ENCODE measurements around the gene PBX2. TPM values are rescaled to one million over a fixed set of nuclear protein-coding genes. Genes with fewer than 3 reads are reported as not detected.

PBX2 gene
- total RNA-seq, 4 donors from 2014 or later: 49.2 to 63.9 (median 55.8) TPM

DNA sequence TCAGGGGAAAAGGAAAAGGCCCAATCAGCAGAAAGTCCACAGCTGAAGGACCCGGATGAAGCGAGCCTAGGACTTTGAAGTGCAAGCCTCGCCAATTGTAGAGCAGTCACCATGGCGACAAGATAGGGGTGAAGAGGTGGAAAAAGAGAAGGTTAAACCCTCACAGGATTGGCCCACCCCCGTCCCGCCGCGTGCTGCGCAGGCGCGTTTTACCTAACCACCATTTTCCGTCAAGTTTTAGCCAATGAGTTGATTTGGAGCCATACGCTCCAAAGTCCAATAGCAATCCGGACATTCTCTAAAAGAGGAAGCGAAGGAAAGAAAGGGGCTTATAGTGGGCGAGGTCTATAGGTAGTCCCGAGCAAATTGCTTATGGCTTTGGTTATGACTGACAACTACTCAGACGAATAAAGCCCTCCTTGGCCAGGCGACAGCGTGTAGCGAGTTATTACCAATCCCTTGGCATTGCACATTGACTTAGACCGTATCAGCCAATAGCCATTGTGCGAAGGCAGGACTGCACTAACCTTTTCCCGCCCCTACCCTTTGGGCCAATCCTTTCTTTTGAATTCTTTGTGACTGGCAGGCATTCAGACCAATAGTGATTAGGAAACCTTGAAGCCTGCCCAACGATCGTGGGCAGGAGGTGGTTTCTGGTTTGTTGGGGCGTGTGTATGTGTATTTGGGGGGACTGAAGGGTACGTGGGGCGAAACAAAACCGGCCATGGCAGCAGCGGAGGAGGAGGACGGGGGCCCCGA is 12.0 kb downstream of the PBX2 start, which contains the start of gene RNF5:
TSS of gene RNF5 (plus strand) at position 618 of the 759 bp plus-strand sequence. CDS start at position 725, 107 bp downstream.
- peak; percentile 99 for DNase-seq (ENCODE audit: low spot score in 2 of 2)
- no peak for TF ChIP-seq POLR2A (IDR thresholded peaks at IDR 0.05)
- TF ChIP-seq, protein P1, sequence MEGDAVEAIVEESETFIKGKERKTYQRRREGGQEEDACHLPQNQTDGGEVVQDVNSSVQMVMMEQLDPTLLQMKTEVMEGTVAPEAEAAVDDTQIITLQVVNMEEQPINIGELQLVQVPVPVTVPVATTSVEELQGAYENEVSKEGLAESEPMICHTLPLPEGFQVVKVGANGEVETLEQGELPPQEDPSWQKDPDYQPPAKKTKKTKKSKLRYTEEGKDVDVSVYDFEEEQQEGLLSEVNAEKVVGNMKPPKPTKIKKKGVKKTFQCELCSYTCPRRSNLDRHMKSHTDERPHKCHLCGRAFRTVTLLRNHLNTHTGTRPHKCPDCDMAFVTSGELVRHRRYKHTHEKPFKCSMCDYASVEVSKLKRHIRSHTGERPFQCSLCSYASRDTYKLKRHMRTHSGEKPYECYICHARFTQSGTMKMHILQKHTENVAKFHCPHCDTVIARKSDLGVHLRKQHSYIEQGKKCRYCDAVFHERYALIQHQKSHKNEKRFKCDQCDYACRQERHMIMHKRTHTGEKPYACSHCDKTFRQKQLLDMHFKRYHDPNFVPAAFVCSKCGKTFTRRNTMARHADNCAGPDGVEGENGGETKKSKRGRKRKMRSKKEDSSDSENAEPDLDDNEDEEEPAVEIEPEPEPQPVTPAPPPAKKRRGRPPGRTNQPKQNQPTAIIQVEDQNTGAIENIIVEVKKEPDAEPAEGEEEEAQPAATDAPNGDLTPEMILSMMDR (IDR thresholded peaks at IDR 0.05): no peak
- H3K4me3 ChIP-seq (ENCODE audit: low read depth, poor library complexity, severe bottlenecking): peak within 1 kb of the TSS; percentile 50
- intact Hi-C loops (cut with DNase I; ENCODE audit: low total_unique reads): no loop called here
- 0 to 1% methylated on average over 33 of the region's 33 CpGs for WGBS, 2 donors

DNA sequence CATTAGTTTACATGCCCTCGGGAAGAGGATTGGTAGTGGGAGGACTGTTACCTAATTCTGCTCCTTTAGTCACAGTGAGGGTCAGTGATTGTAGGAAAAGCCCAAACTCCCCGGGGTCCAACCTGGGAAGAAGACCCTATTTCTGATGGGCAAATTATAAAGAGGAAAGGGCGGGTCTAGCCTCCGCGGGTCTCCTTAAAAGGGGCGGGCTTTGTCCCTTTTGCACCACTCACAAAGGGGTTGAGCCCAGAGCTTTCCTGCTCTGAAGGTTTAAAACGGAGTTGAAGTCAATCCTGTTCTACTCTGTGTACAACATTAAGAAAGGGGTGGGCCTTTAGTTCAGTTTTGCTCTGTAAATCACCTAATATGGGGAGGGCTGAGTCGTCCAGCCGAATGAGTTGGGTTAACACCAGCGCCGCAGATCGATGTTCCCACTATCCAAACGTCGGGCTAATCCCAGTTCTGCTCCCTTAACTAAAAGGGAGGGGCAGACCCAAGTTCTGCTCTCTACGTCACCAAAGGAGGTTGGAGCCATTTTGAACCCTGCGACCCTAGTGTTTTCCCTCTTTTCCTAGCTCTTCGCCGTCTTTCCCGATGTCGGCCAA is 12.7 kb downstream of the PBX2 start:
- 0 to 1% methylated on average over 20 of the region's 20 CpGs for WGBS, 2 donors
- H3K4me3 ChIP-seq (ENCODE audit: low read depth, poor library complexity, severe bottlenecking): peak overlapping the region; percentile 17
- intact Hi-C loops (cut with DNase I; ENCODE audit: low total_unique reads): no loop called here

DNA sequence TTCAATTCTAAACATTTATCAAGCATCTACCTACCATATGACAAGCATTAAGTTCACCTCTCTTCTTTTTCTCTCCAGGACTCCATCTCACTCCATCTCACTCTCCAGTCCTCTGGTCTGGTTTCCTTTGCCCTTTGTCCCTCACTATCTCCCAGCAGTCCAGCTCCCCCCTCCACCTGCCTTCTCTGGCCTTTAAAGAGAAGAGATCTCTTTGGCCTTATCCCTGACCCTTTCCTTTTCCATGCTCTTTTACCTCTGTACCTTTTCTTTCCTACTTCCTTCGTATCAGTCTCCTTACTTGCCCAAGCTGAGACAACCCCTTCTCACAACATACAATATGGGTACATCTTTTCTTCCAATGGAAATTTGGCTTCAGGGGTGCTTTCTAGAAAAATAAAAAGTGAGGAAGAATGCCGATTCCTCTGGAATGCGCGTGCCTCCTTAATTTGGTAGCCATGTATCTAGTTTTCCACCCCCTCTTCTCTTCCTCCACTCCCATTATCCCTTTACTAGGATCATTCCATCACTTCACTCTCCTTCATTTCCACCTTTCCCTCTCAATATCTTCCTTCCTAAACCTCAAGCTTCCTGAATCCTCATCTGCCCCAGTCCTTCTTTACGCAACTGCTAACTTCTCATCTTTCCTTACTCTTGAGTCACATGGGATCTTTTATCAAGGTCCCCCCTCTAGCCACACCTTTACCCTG is 13.4 kb downstream of the PBX2 start:
- DNase-seq (ENCODE audit: low spot score in 2 of 2): no peak
- no peak for TF ChIP-seq POLR2A (IDR thresholded peaks at IDR 0.05)
- TF ChIP-seq, protein P1 (IDR thresholded peaks at IDR 0.05): no peak
- intact Hi-C loops (cut with DNase I; ENCODE audit: low total_unique reads): no loop called here
- WGBS, 2 donors: 13 to 14% methylated on average over 5 of the region's 5 CpGs
- H3K4me3 ChIP-seq (ENCODE audit: low read depth, poor library complexity, severe bottlenecking): no peak overlapping the region

More for the DNA sequence above, 12.7 kb downstream of the PBX2 start:
- DNase-seq (ENCODE audit: low spot score in 2 of 2): no peak
- no peak for TF ChIP-seq POLR2A (IDR thresholded peaks at IDR 0.05)

DNA sequence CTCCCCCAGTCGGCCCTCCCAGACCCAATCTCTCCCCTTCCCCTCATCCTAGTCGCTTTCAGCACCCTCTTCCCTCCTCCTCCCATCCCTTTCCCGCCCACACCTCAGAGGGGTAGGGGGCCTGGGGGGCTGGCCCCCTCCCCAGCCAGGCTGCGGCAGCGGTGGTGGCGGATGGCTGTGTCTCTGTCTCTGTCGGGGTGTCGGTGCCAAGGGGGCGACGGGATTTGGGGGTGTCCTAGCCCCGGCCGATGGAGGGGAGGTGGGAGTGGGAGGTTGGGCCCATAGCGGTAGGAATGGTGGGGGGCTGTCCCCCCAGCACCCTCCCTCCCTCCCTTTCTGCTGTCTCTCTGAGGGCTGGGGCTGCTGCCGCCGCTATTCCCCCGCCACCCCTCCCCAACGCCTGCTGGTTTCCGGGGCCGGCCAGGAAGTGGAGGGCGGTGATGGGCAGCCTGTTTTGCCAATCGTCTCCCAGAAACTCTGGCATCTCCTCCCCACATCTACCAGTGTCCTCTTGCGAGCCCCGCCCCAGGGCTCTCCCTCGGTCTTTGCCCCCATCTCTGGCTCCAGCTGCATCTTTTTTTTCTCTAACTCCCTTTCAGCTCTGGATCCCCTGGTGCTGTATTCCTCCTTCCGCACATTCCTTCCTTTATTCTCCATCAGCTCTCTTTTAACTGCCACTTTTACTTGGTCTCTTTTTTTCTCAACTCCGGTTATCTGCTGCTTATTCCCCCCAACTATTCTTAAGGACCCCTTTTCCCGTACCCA is 14.1 kb downstream of the PBX2 start, which contains the start of gene AGPAT1:
TSS of gene AGPAT1 (minus strand) at position 374 of the 765 bp plus-strand sequence. CDS start 4,588 bp downstream, outside the sequence.
- DNase-seq (ENCODE audit: low spot score in 2 of 2): peak; percentile 96 to 99
- intact Hi-C loops (cut with DNase I; ENCODE audit: low total_unique reads): no loop called here
- H3K4me3 ChIP-seq (ENCODE audit: low read depth, poor library complexity, severe bottlenecking): peak within 1 kb of the TSS; percentile 77
- TF ChIP-seq, protein P1 (IDR thresholded peaks at IDR 0.05): no peak
- peak in 1 of 2 donors; percentile 39 for TF ChIP-seq POLR2A (IDR thresholded peaks at IDR 0.05)
- WGBS, 2 donors: 0 to 1% methylated on average over 24 to 27 of the region's 27 CpGs

DNA sequence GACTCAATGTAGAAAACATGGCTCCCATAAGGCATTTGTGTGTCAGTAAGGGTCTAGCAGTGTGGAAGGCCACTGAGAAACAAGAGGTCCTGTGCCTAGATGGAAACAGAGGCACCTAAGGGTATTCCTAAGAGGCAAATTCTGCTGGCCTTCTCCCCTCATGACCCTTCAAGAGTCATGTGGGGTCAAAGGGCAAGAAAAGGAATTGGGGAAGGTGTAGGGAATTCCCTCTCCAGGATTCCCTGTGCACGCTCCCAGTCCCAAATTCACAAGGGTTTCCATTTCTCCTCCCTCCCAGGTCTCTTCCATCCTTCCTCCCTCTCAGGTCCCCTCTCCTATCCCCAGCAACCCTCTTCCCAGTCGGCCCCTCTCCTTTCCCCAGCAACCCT is 14.7 kb downstream of the PBX2 start:
- TF ChIP-seq, protein P1 (IDR thresholded peaks at IDR 0.05): no peak
- TF ChIP-seq POLR2A (IDR thresholded peaks at IDR 0.05): no peak
- H3K4me3 ChIP-seq (ENCODE audit: low read depth, poor library complexity, severe bottlenecking): peak overlapping the region; percentile 77
- DNase-seq (ENCODE audit: low spot score in 2 of 2): no peak
- WGBS, 2 donors: 6 to 16% methylated on average over 2 of the region's 2 CpGs
- intact Hi-C loops (cut with DNase I; ENCODE audit: low total_unique reads): no loop called here

Data from lower leg skin (tissue), 4 donors.